Muscle of leg (tissue), 11 donors: ENCODE measurements around the gene CEACAM6. TPM values are rescaled to one million over a fixed set of nuclear protein-coding genes. Genes with fewer than 3 reads are reported as not detected.
A peak's percentile ranks its signal among the peaks of the same experiment; 100 is the strongest.

Experiments used
- DNase-seq: peaks from one replicate; pipeline ENCODE4 v3.0.0; 2013
- H3K27ac ChIP-seq: one replicate; pipeline ENCODE4 v1.5.1; 2013; ENCODE audit warnings: mild to moderate bottlenecking, low read length, control low read depth
- H3K27me3 ChIP-seq: one replicate; pipeline ENCODE4 v1.6.1; 2013; ENCODE audit warnings: low read length; ENCODE audit not compliant: control insufficient read depth, insufficient read depth
- H3K36me3 ChIP-seq: one replicate; pipeline ENCODE4 v1.6.1; 2013; ENCODE audit warnings: low read length; ENCODE audit not compliant: control insufficient read depth, insufficient read depth
- H3K4me1 ChIP-seq: one replicate; pipeline ENCODE4 v1.6.1; 2013; ENCODE audit warnings: low read length; ENCODE audit not compliant: control insufficient read depth, insufficient read depth
- H3K4me3 ChIP-seq: one replicate; pipeline ENCODE4 v1.5.1; 2013; ENCODE audit warnings: low read length, control low read depth
- H3K9me3 ChIP-seq: replicated peaks from 2 replicates; pipeline ENCODE4 v1.6.1; 2013; ENCODE audit warnings: low read depth, low read length; ENCODE audit not compliant: control insufficient read depth
- WGBS: methylation state at CpG from one replicate; pipeline ENCODE4 v1.1.5; 2013; ENCODE audit warnings: missing lambda C conversion rate; ENCODE audit not compliant: insufficient coverage; 5-methylcytosine and 5-hydroxymethylcytosine counted together
- polyA plus RNA-seq, 8 donors: library from polyadenylated mRNA; unstranded; fragments of 120-200 nt; gene quantifications; one replicate each; pipeline versions ENCODE4 v1.2.1 to v1.2.3, GENCODE V29; 2013; ENCODE audit warnings: inconsistent platforms in 1 of 8, low replicate concordance in 1 of 8; ENCODE audit not compliant: insufficient read length in 8 of 8, insufficient read depth in 1 of 8
- total RNA-seq: library from RNA; stranded (reverse); fragments of 120-200 nt; gene quantifications from one replicate; pipeline ENCODE4 v1.2.4, GENCODE V29; 2013

The CEACAM6 gene
- total and polyA plus RNA-seq, 9 donors, result 0.04 to 0.70 (median 0.39) TPM

DNA sequence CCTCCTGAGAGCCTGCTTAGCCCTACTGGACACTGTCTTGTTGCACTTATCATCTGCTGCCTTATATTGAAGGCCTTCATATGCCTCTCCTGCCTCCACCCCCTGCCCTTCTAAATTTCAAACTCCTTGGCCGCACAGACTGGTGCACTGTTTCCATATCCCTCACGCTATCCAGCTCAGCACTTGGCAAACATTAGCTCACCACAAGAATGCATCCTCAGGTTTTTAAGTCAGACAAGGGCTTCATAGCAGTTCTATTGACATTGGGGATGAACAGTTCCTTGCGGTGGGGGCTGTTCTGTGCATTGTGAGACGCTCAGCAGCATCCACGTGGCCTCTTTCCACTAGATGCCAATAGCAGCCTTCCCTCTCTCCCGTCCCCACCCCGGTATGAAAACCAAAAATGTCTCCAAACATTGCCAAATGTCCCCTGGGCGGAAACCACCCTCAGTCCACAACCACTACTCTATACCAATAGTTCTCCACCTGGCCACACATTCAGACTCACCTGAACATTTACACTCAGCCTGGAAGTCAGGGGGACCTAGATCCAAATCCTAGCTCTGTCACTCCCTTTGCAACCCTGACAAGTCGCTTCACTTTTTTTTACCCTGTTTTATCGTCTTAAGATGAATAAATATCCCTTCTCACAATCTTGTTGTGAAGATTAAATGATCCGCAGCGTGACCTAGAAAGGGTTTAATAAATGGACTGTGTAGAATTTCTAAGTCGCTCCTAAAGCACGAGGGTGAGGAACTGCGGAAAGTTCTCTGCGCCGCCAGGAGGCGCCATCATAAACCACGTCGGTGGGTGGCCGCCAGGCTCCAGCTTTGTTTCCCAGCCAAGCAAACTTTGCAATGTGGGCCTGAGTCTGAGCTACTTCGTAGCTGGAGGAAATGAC is 37.4 kb downstream of the CEACAM6 start:
- H3K27me3 ChIP-seq, result peaks cover 7% of the 10 kb centered on the region
- H3K9me3 ChIP-seq, result no peaks in the 10 kb centered on the region
- H3K36me3 ChIP-seq, result no peaks in the 10 kb centered on the region
- no peaks in the 10 kb centered on the region for H3K4me1 ChIP-seq
- DNase-seq, result peak; percentile 19
- WGBS, result 40% methylated on average over 15 of the region's 22 CpGs
- H3K4me3 ChIP-seq, result no peak overlapping the region
- H3K27ac ChIP-seq, result no peak overlapping the region

- peaks cover 6% of the 10 kb centered on the region for H3K27me3 ChIP-seq
- no peak overlapping the region for H3K4me3 ChIP-seq
- no peak overlapping the region for H3K27ac ChIP-seq
- no peaks in the 10 kb centered on the region for H3K4me1 ChIP-seq
- H3K9me3 ChIP-seq, result no peaks in the 10 kb centered on the region
- H3K36me3 ChIP-seq, result no peaks in the 10 kb centered on the region
- DNase-seq, result no peak
- WGBS, result no CpG with 5 or more reads among the region's 1 CpG
Observed at GRCh38 chr19:41793414-41793727, 38.0 kb downstream of the CEACAM6 start.

- Histone ChIP-seq H3K27me3 (peaks cover 3% of the 10 kb centered on the region), H3K36me3 (no peaks in the 10 kb centered on the region), H3K4me3 (no peak overlapping the region), H3K9me3 (no peaks in the 10 kb centered on the region), H3K4me1 (no peaks in the 10 kb centered on the region), H3K27ac (no peak overlapping the region)
- no CpG with 5 or more reads among the region's 5 CpGs for WGBS
- peak; percentile 11 for DNase-seq
Observed at GRCh38 chr19:41795031-41795461, 39.7 kb downstream of the CEACAM6 start.

- Histone ChIP-seq H3K27me3 (peaks cover 3% of the 10 kb centered on the region), H3K4me1 (no peaks in the 10 kb centered on the region)
Observed at GRCh38 chr19:41796362-41796761, 41.0 kb downstream of the CEACAM6 start, which contains the start of gene CEACAM3. CEACAM3 (plus strand) TSS chr19:41796587; CDS start chr19:41796678, 91 bp downstream.

GRCh38 chr19:41796901-41797300 is 41.6 kb downstream of the CEACAM6 start:
- H3K27ac ChIP-seq, result no peak overlapping the region
- no CpG with 5 or more reads among the region's 1 CpG for WGBS
- H3K36me3 ChIP-seq, result no peaks in the 10 kb centered on the region
- DNase-seq, result no peak
- peaks cover 3% of the 10 kb centered on the region for H3K27me3 ChIP-seq
- no peaks in the 10 kb centered on the region for H3K4me1 ChIP-seq
- H3K9me3 ChIP-seq, result no peaks in the 10 kb centered on the region
- no peak overlapping the region for H3K4me3 ChIP-seq

More at GRCh38 chr19:41796362-41796761, 41.0 kb downstream of the CEACAM6 start, which contains the start of gene CEACAM3:
- DNase-seq, result peak; percentile 10
- no peaks in the 10 kb centered on the region for H3K9me3 ChIP-seq
- H3K27ac ChIP-seq, result no peak within 1 kb of the TSS
- no peak within 1 kb of the TSS for H3K4me3 ChIP-seq
- H3K36me3 ChIP-seq, result no peaks in the 10 kb centered on the region

GRCh38 chr19:41799444-41800000 is 44.2 kb downstream of the CEACAM6 start:
- DNase-seq, result no peak
- H3K36me3 ChIP-seq, result no peaks in the 10 kb centered on the region
- no peaks in the 10 kb centered on the region for H3K27me3 ChIP-seq
- H3K9me3 ChIP-seq, result no peaks in the 10 kb centered on the region
- H3K4me1 ChIP-seq, result no peaks in the 10 kb centered on the region
- 57% methylated on average over 3 of the region's 9 CpGs for WGBS
- H3K4me3 ChIP-seq, result no peak overlapping the region
- H3K27ac ChIP-seq, result no peak overlapping the region

DNA sequence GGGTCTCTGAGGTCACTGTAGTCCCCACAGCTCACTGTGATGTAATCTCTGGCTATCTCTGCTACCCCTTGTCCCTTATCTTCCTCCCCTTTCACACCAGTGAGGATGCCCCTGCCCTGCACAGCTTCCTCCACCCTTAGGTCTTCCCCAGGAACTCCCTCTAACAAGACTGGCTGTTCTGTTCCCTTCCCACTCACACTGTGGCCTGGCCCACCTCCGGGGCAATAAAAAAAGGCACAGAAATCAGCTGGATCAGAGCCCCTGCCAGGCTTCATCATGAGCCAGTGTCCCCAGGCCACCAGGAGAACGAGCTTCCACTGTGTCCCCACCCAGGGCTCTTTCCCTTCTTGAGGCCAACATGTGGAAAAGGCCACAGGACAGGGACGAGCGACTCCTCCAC is 45.7 kb downstream of the CEACAM6 start:
- no peak for DNase-seq
- no peaks in the 10 kb centered on the region for H3K36me3 ChIP-seq
- H3K27me3 ChIP-seq, result no peaks in the 10 kb centered on the region
- no peak overlapping the region for H3K4me3 ChIP-seq
- 48% methylated on average over 2 of the region's 4 CpGs for WGBS
- no peaks in the 10 kb centered on the region for H3K9me3 ChIP-seq
- H3K4me1 ChIP-seq, result no peaks in the 10 kb centered on the region
- H3K27ac ChIP-seq, result no peak overlapping the region

- Histone ChIP-seq H3K4me3 (no peak overlapping the region), H3K4me1 (no peaks in the 10 kb centered on the region), H3K27me3 (no peaks in the 10 kb centered on the region), H3K9me3 (no peaks in the 10 kb centered on the region), H3K27ac (no peak overlapping the region), H3K36me3 (no peaks in the 10 kb centered on the region)
- DNase-seq, result peak; percentile 46
- WGBS, result 60% methylated on average over 1 of the region's 2 CpGs
Observed at GRCh38 chr19:41801792-41802211, 46.5 kb downstream of the CEACAM6 start.

GRCh38 chr19:41802770-41803169 is 47.4 kb downstream of the CEACAM6 start:
- WGBS, result 78% methylated on average over 1 of the region's 2 CpGs
- H3K27ac ChIP-seq, result no peak overlapping the region
- H3K9me3 ChIP-seq, result no peaks in the 10 kb centered on the region
- H3K27me3 ChIP-seq, result no peaks in the 10 kb centered on the region
- no peak for DNase-seq
- no peak overlapping the region for H3K4me3 ChIP-seq
- no peaks in the 10 kb centered on the region for H3K4me1 ChIP-seq
- no peaks in the 10 kb centered on the region for H3K36me3 ChIP-seq

DNA sequence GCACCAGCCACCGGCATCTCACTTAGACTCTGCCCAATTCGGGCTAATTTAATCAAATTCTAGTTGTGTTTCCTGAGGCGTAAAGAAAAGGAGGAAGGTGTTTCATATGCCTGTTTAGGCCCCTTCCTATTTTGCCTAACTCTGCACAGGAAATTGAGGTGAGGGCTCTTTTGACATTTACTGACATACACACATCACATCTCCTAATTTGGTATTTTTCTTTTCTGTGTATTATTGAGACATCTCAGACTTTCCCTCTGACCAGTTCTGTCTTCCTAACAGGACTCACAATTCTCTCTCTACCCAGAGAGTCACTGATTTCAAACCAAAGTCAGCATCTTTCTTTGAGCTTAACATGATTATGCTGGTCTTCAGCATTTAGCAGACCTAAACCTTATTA is 49.0 kb downstream of the CEACAM6 start:
- no peak for DNase-seq
- WGBS, result no CpG with 5 or more reads among the region's 3 CpGs
- Histone ChIP-seq H3K36me3 (no peaks in the 10 kb centered on the region), H3K4me1 (no peaks in the 10 kb centered on the region), H3K27ac (no peak overlapping the region), H3K4me3 (no peak overlapping the region), H3K27me3 (no peaks in the 10 kb centered on the region), H3K9me3 (no peaks in the 10 kb centered on the region)
